ENCODE measurements around the gene MAD1L1. TPM values are rescaled to one million over a fixed set of nuclear protein-coding genes. Genes with fewer than 3 reads are reported as not detected.
"Not testable (repeated sequence)": the region's sequence is repeated elsewhere in the genome, so short reads cannot be mapped to it uniquely, and the experiment has no call there.

The MAD1L1 gene
- total and polyA plus RNA-seq, 4 donors: 29.3 to 44.1 (median 35.8) TPM

DNA sequence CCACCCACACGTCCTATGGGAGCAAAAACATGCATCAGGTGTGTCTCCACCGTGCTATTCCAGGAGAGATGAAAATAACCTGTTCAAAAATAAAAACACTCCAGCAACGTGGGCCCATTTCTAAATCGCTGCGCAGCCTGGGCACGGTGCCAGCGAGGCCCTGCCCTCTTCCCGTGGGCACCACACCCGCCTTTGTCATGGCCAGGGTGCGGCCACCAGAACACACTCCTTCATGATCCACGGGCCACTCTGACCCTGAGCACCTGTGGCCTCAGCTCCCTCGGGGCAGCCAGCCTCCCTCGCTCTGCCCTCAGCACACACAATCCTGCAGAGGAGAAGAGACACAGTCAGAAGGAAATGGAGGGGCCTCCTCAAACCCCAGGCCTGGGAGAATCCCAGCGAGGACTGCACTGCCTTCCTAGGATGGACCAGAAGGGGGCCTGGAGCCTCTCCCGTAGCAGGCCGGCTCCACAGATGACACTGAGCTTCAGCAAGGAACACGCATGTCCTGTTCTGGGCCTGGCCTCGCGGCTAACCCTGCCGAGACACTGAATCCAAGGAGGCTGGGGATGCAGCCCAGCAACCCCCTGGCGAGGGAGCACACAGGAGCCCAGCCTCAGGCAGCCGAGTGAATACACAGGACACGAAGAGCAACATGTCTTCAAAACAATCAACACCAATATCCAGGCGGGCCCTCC lies 169.0 kb downstream of the MAD1L1 start:
- Histone ChIP-seq H3K36me3 (ENCODE audit: control insufficient read depth, insufficient read depth, low read length) (peaks cover 66% of the 10 kb centered on the region), H3K27me3 (ENCODE audit: control insufficient read depth, insufficient read depth, low read length) (no peaks in the 10 kb centered on the region), H3K27ac (ENCODE audit: low read depth, low read length) (no peak overlapping the region), H3K4me3 (ENCODE audit: low read depth, low read length) (no peak overlapping the region), H3K9me3 (ENCODE audit: control insufficient read depth, insufficient read depth, low read length) (peaks cover 11% of the 10 kb centered on the region), H3K4me1 (ENCODE audit: control insufficient read depth, insufficient read depth, low read length) (peaks cover 49% of the 10 kb centered on the region)
- WGBS (ENCODE audit: insufficient coverage): 64% methylated on average over 22 of the region's 24 CpGs
- peak in 2 of 6 donors; percentile 23 to 46 for DNase-seq (ENCODE audit: low read depth in 4 of 6, low spot score in 6 of 6)

DNA sequence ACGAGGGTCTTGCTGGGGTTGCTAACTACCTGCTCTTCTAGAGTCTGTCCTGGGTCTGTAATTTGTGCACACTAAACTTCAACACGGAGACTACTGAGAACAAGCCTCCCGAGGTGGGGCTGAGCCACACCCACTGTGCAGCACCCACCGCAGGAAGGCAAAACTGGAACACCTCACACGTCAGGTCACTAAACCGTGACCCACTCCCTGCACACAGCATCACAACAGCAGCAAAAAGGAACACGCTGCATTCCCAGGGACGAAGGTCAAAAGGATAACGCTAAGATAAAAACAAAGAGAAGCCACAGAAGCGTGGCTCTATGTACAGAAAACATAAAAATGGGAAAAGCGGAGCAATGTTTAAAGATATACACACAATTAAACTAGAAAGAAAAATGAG lies 170.1 kb downstream of the MAD1L1 start:
- no peak overlapping the region for H3K27ac ChIP-seq (ENCODE audit: low read depth, low read length)
- WGBS (ENCODE audit: insufficient coverage): 70% methylated on average over 6 of the region's 11 CpGs
- H3K36me3 ChIP-seq (ENCODE audit: control insufficient read depth, insufficient read depth, low read length): peaks cover 57% of the 10 kb centered on the region
- H3K27me3 ChIP-seq (ENCODE audit: control insufficient read depth, insufficient read depth, low read length): no peaks in the 10 kb centered on the region
- no peak overlapping the region for H3K4me3 ChIP-seq (ENCODE audit: low read depth, low read length)
- no peak for DNase-seq (ENCODE audit: low read depth in 4 of 6, low spot score in 6 of 6)
- H3K4me1 ChIP-seq (ENCODE audit: control insufficient read depth, insufficient read depth, low read length): peaks cover 40% of the 10 kb centered on the region
- H3K9me3 ChIP-seq (ENCODE audit: control insufficient read depth, insufficient read depth, low read length): peaks cover 11% of the 10 kb centered on the region

DNA sequence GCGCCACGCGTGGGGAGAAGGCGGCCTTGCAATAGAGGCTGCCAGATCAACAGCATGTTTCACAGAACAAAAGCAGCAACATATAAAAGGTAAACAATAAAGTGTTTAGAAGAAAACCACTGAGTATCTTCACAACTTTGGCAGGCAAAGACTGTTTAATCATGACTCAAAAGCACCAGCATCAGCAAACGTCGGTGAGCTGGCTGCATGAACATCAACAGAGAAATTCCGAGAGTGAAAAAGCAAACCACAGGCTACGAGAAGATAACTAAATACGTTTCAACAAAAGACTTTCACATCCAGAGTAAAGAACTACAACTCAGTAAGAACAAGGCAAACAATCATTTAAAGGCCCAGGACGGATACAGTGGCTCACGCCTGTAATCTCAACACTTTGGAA lies 172.0 kb downstream of the MAD1L1 start:
- Histone ChIP-seq H3K4me1 (ENCODE audit: control insufficient read depth, insufficient read depth, low read length) (peaks cover 26% of the 10 kb centered on the region), H3K27ac (ENCODE audit: low read depth, low read length) (no peak overlapping the region), H3K27me3 (ENCODE audit: control insufficient read depth, insufficient read depth, low read length) (no peaks in the 10 kb centered on the region), H3K4me3 (ENCODE audit: low read depth, low read length) (no peak overlapping the region), H3K9me3 (ENCODE audit: control insufficient read depth, insufficient read depth, low read length) (peaks cover 11% of the 10 kb centered on the region), H3K36me3 (ENCODE audit: control insufficient read depth, insufficient read depth, low read length) (peaks cover 47% of the 10 kb centered on the region)
- DNase-seq (ENCODE audit: low read depth in 4 of 6, low spot score in 6 of 6): no peak
- WGBS (ENCODE audit: insufficient coverage): 90% methylated on average over 7 of the region's 11 CpGs

DNA sequence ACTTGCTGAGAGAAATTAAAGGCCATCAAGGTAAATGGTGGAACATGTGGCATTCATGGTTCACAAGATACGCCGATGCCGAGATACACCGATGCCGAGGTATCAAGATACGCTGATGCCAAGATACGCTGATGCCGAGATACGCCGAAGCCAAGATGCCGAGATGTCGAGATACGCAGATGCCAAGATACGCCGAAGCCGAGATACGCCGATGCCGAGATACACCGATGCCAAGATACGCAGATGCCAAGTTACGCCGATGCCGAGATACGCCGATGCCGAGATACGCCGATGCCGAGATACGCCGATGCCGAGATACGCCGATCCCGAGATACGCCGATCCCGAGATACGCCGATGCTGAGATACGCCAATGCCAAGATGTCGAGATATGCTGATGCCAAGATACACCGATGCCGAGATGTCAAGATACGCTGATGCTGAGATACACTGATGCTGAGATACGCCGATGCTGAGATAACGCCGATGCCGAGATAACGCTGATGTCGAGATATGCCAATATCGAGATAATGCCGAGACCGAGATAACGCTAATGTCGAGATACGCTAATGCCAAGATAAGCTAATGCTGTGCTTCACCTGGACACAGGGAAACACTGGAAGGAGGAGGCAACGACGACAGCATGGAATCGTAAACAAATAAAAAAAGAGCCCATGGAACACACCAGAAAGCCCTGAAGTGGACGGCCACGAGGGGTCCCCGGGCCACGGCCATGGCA lies 172.6 kb downstream of the MAD1L1 start:
- Histone ChIP-seq H3K27ac (ENCODE audit: low read depth, low read length) (no peak overlapping the region), H3K9me3 (ENCODE audit: control insufficient read depth, insufficient read depth, low read length) (peaks cover 11% of the 10 kb centered on the region), H3K36me3 (ENCODE audit: control insufficient read depth, insufficient read depth, low read length) (peaks cover 43% of the 10 kb centered on the region), H3K4me1 (ENCODE audit: control insufficient read depth, insufficient read depth, low read length) (peaks cover 20% of the 10 kb centered on the region), H3K27me3 (ENCODE audit: control insufficient read depth, insufficient read depth, low read length) (no peaks in the 10 kb centered on the region), H3K4me3 (ENCODE audit: low read depth, low read length) (no peak overlapping the region)
- 94% methylated on average over 66 of the region's 66 CpGs for WGBS (ENCODE audit: insufficient coverage)
- DNase-seq (ENCODE audit: low read depth in 4 of 6, low spot score in 6 of 6): no peak

GRCh38 chr7:2058246-2058645 lies 174.5 kb downstream of the MAD1L1 start:
- H3K27me3 ChIP-seq (ENCODE audit: control insufficient read depth, insufficient read depth, low read length); H3K4me1 ChIP-seq (ENCODE audit: control insufficient read depth, insufficient read depth, low read length); DNase-seq (ENCODE audit: low read depth in 4 of 6, low spot score in 6 of 6); H3K4me3 ChIP-seq (ENCODE audit: low read depth, low read length); H3K27ac ChIP-seq (ENCODE audit: low read depth, low read length): not testable (repeated sequence)
- peaks cover 45% of the 10 kb centered on the region for H3K36me3 ChIP-seq (ENCODE audit: control insufficient read depth, insufficient read depth, low read length)
- peaks cover 11% of the 10 kb centered on the region for H3K9me3 ChIP-seq (ENCODE audit: control insufficient read depth, insufficient read depth, low read length)
- 68% methylated on average over 6 of the region's 13 CpGs for WGBS (ENCODE audit: insufficient coverage)

GRCh38 chr7:2055956-2056355 lies 176.8 kb downstream of the MAD1L1 start:
- H3K27ac ChIP-seq (ENCODE audit: low read depth, low read length): no peak overlapping the region

GRCh38 chr7:2054927-2055326 lies 177.8 kb downstream of the MAD1L1 start:
- no peak overlapping the region for H3K4me3 ChIP-seq (ENCODE audit: low read depth, low read length)
- H3K9me3 ChIP-seq (ENCODE audit: control insufficient read depth, insufficient read depth, low read length): peaks cover 3% of the 10 kb centered on the region
- peaks cover 53% of the 10 kb centered on the region for H3K36me3 ChIP-seq (ENCODE audit: control insufficient read depth, insufficient read depth, low read length)
- 85% methylated on average over 17 of the region's 17 CpGs for WGBS (ENCODE audit: insufficient coverage)
- DNase-seq (ENCODE audit: low read depth in 4 of 6, low spot score in 6 of 6): no peak
- H3K27me3 ChIP-seq (ENCODE audit: control insufficient read depth, insufficient read depth, low read length): no peaks in the 10 kb centered on the region
- H3K27ac ChIP-seq (ENCODE audit: low read depth, low read length): no peak overlapping the region
- H3K4me1 ChIP-seq (ENCODE audit: control insufficient read depth, insufficient read depth, low read length): peaks cover 25% of the 10 kb centered on the region

More at GRCh38 chr7:2055956-2056355, 176.8 kb downstream of the MAD1L1 start:
- H3K36me3 ChIP-seq (ENCODE audit: control insufficient read depth, insufficient read depth, low read length): peaks cover 49% of the 10 kb centered on the region
- DNase-seq (ENCODE audit: low read depth in 4 of 6, low spot score in 6 of 6): no peak
- H3K9me3 ChIP-seq (ENCODE audit: control insufficient read depth, insufficient read depth, low read length): peaks cover 11% of the 10 kb centered on the region
- peaks cover 18% of the 10 kb centered on the region for H3K4me1 ChIP-seq (ENCODE audit: control insufficient read depth, insufficient read depth, low read length)
- H3K4me3 ChIP-seq (ENCODE audit: low read depth, low read length): no peak overlapping the region
- H3K27me3 ChIP-seq (ENCODE audit: control insufficient read depth, insufficient read depth, low read length): no peaks in the 10 kb centered on the region
- WGBS (ENCODE audit: insufficient coverage): 96% methylated on average over 10 of the region's 11 CpGs

GRCh38 chr7:2053395-2053794 lies 179.3 kb downstream of the MAD1L1 start:
- H3K9me3 ChIP-seq (ENCODE audit: control insufficient read depth, insufficient read depth, low read length): no peaks in the 10 kb centered on the region
- DNase-seq (ENCODE audit: low read depth in 4 of 6, low spot score in 6 of 6): no peak
- no peak overlapping the region for H3K4me3 ChIP-seq (ENCODE audit: low read depth, low read length)
- peaks cover 52% of the 10 kb centered on the region for H3K36me3 ChIP-seq (ENCODE audit: control insufficient read depth, insufficient read depth, low read length)
- 93% methylated on average over 13 of the region's 13 CpGs for WGBS (ENCODE audit: insufficient coverage)
- H3K27ac ChIP-seq (ENCODE audit: low read depth, low read length): no peak overlapping the region
- no peaks in the 10 kb centered on the region for H3K27me3 ChIP-seq (ENCODE audit: control insufficient read depth, insufficient read depth, low read length)
- H3K4me1 ChIP-seq (ENCODE audit: control insufficient read depth, insufficient read depth, low read length): peaks cover 35% of the 10 kb centered on the region

DNA sequence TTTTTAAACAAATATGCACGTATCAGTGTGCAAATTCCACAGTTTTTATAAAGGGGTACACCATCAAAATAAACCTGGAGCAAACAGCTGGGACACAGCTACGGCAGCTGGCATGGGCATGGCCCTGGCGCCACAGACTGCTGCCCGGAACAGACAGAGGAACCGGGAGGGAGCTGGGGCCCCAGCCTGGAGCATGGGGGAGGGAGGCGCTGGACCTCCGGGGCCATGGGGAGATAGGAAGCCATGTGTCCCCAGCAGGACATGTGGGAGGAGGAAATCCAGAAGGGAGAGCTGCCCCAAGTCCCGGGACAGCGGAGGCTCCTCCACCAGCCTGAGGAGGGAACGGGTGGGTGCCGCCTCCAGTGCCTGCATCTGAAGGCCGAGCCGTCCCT lies 180.1 kb downstream of the MAD1L1 start:
- Histone ChIP-seq H3K27ac (ENCODE audit: low read depth, low read length) (no peak overlapping the region), H3K4me3 (ENCODE audit: low read depth, low read length) (no peak overlapping the region), H3K9me3 (ENCODE audit: control insufficient read depth, insufficient read depth, low read length) (no peaks in the 10 kb centered on the region), H3K4me1 (ENCODE audit: control insufficient read depth, insufficient read depth, low read length) (peaks cover 40% of the 10 kb centered on the region), H3K27me3 (ENCODE audit: control insufficient read depth, insufficient read depth, low read length) (no peaks in the 10 kb centered on the region), H3K36me3 (ENCODE audit: control insufficient read depth, insufficient read depth, low read length) (peaks cover 51% of the 10 kb centered on the region)
- 82% methylated on average over 6 of the region's 13 CpGs for WGBS (ENCODE audit: insufficient coverage)
- DNase-seq (ENCODE audit: low read depth in 4 of 6, low spot score in 6 of 6): no peak

All from spinal cord (tissue), 10 donors.